Epithelial cell of esophagus (primary cell): Measurements from ENCODE around the gene TDRD1.
"Not testable (repeated sequence)": the region's sequence is repeated elsewhere in the genome, so short reads cannot be mapped to it uniquely, and the experiment has no call there.

Experiments used
- DNase-seq: peaks from one replicate; pipeline ENCODE4 v3.0.0; 2010; ENCODE audit warnings: low read depth
- H3K4me3 ChIP-seq: 2 replicates; pipeline ENCODE4 v1.5.1; 2011; ENCODE audit warnings: mild to moderate bottlenecking, low read length, control low read depth
- TF ChIP-seq, protein P1 (sequence below): IDR thresholded peaks from 2 replicates; pipeline ENCODE4 v1.5.1; 2011; ENCODE audit warnings: low read depth, mild to moderate bottlenecking, low read length, control low read depth, inconsistent platforms; ENCODE audit not compliant: insufficient read depth; ENCODE audit errors: missing control alignments

Gene TDRD1

DNA sequence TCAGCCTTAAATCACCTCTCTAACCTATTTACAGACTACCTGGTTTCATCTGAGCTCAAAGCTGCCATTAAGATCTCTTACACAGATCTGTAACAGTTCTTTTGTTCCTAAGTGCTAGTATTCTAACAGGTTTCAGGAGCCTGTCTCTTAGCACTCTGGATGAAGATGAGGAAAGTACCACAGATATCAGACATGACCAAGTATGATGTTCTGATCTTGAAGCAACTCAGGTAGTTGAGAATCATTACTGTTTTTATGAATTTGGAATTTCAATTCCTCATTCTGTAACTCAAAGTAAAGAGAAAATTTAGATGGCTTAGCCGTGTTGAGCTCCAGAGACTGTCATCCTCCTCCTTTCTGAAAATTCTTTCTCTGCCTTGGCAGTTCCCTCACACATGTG is 36.0 kb upstream of the TDRD1 start:
- TF ChIP-seq, protein P1, sequence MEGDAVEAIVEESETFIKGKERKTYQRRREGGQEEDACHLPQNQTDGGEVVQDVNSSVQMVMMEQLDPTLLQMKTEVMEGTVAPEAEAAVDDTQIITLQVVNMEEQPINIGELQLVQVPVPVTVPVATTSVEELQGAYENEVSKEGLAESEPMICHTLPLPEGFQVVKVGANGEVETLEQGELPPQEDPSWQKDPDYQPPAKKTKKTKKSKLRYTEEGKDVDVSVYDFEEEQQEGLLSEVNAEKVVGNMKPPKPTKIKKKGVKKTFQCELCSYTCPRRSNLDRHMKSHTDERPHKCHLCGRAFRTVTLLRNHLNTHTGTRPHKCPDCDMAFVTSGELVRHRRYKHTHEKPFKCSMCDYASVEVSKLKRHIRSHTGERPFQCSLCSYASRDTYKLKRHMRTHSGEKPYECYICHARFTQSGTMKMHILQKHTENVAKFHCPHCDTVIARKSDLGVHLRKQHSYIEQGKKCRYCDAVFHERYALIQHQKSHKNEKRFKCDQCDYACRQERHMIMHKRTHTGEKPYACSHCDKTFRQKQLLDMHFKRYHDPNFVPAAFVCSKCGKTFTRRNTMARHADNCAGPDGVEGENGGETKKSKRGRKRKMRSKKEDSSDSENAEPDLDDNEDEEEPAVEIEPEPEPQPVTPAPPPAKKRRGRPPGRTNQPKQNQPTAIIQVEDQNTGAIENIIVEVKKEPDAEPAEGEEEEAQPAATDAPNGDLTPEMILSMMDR: no peak
- DNase-seq: no peak
- no peak overlapping the region for H3K4me3 ChIP-seq

DNA sequence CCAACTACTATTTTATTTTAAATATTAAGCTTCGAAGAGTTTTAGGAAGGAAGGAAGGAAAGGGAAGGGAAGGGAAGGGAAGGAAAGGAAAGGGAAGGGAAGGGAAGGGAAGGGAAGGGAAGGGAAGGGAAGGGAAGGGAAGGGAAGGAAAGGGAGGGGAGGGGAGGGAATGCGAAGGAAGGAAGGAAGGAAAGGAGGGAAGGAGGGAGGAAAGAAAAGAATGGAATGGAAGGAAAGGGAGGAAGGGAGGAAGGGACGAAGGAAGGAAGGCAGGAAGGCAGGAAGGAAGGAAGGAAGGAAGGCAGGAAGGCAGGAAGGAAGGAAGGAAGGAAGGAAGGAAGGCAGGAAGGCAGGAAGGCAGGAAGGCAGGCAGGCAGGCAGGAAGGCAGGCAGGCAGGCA is 29.7 kb upstream of the TDRD1 start:
- H3K4me3 ChIP-seq, DNase-seq: not testable (repeated sequence)

DNA sequence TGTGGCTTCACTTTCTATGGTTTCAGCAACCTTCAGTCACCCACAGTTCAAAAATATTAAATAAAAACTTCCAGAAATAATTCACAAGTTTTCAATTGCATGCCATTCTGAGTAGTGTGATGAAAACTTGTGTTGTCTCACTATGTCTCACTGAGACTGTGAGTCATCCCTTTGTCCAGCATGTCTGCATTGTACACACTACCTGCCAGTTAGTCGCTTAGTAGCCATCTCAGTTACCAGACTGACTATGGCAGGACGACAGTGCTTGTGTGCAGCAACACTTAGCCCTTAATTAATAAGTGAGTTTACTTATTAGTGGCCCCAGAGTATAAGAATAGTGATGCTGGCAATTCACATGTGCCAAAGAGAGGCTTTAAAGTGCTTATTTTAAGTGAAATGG is 27.7 kb upstream of the TDRD1 start:
- no peak overlapping the region for H3K4me3 ChIP-seq
- peak; percentile 95 for DNase-seq
- TF ChIP-seq, protein P1: no peak

DNA sequence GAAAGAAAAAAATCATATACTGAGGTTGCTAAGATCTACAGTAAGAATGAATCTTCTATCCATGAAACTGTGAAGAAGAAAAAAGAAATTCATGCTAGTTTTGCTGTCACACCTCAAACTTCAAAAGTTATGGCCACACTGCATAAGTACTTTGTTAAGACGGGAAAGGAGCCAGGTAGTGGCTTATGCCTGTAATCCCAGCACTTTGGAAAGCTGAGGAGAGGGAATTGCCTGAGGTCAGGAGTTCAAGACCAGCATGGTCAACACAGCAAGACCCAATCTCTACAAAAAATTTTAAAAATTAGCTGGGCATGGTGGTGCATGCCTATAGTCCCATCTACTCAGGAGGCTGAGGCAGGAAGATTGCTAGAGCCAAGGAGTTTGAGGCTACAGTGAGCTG is 27.3 kb upstream of the TDRD1 start:
- TF ChIP-seq, protein P1: no peak
- DNase-seq: no peak
- no peak overlapping the region for H3K4me3 ChIP-seq

DNA sequence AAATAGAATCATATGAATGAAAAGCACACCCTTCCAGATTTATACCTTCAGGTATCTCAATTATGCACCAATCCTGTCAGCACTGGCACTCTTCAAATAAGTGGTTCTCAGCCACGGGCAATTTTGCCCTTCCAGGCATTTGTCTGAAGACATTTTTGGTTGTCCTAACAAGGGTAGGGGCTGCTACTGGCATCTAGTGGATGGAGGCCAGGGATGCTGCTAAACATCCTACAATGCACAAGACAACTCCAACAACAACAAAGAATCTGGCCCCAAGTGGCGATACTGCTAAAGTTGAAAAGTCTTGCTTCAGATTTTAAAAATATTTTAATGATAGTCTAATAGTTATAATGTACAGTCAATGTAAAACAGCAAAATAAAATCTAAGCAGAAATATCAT is 21.2 kb upstream of the TDRD1 start:
- TF ChIP-seq, protein P1: no peak
- no peak for DNase-seq
- no peak overlapping the region for H3K4me3 ChIP-seq

DNA sequence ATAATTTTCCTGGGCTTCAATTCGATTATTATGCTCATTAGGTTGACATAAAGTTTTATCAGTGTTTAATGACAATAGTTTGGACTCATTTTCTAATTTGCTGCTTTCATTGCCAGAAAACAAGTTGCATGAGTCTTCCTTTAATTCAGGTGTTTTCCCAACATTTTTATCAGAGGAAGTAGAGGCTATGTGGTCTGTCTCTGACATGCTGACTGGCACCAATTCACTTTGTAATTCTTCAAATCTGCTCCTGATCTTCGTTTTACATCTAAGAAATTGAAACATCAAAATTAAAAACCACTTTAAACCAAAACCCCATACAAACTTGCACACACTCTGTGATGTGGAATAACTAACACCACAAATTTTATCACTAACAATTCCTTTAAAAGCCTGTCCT is 16.1 kb upstream of the TDRD1 start:
- DNase-seq: no peak
- TF ChIP-seq, protein P1: no peak
- H3K4me3 ChIP-seq: no peak overlapping the region

DNA sequence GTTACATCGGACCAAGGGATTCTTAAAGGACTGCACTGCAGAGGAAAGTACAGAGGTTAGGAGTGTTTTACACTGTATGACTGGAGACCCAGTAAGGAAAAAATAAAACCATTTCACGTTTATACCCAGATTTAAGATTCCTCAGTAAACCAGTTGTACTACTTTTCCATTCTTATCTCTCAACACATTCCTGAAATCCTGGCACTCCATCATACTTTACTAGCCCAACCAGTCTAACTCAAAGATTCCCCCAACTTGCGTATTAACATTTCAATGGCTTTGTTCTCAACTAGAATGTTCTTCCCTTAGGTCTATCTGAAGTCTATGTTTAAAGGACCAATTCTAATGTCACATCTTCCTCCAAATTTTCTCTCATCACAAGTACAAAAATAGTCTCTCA is 13.1 kb upstream of the TDRD1 start:
- DNase-seq: peak; percentile 67
- TF ChIP-seq, protein P1: no peak
- no peak overlapping the region for H3K4me3 ChIP-seq

DNA sequence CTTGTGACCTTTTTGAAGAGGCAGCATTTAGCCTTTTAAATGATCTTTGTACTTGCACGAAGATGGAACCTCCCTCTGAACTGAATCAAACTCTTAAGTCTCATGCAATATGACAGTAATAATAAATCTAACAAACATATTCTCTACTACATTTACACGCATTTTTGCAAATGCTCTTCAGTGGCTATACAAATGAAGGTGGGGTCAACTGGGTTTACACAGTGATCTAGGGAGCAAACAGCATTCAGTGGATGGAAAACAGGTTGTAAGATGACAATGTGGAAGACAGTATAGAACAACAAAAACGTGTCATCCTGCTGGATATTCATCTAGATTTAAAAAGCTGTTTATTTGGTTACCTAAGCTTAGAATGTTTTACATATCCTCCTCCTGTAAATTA is 12.7 kb upstream of the TDRD1 start:
- no peak for DNase-seq
- TF ChIP-seq, protein P1: no peak
- no peak overlapping the region for H3K4me3 ChIP-seq
